RWPE2 (cell line): ENCODE measurements around the gene UPF3A.

ENCODE experiments used
- ATAC-seq: fragments of 200-7000 bp; cut with Tn5 transposase; 3 replicates; pipeline ENCODE4 v1.9.1; 2021; ENCODE audit warnings: low read depth
- DNase-seq: peaks from one replicate; pipeline ENCODE4 v3.0.0-alpha.2; 2020; ENCODE audit warnings: low spot score
- H3K27ac ChIP-seq: fragments of 450-650 bp; 2 replicates; pipeline ENCODE4 v1.5.1; 2017; ENCODE audit warnings: mild to moderate bottlenecking; ENCODE audit not compliant: poor library complexity, severe bottlenecking
- H3K27me3 ChIP-seq: fragments of 250-450 bp; sonication (Bioruptor Pico); 2 replicates; pipeline ENCODE4 v1.5.1; 2021; ENCODE audit warnings: mild to moderate bottlenecking, moderate library complexity; ENCODE audit not compliant: insufficient read depth, poor library complexity, severe bottlenecking
- H3K36me3 ChIP-seq: fragments of 250-450 bp; sonication (Bioruptor Pico); 2 replicates; pipeline ENCODE4 v1.5.1; 2020; ENCODE audit warnings: low read depth, mild to moderate bottlenecking, moderate library complexity
- H3K4me1 ChIP-seq: fragments of 250-450 bp; sonication (Bioruptor Pico); 2 replicates; pipeline ENCODE4 v1.5.1; 2021; ENCODE audit warnings: mild to moderate bottlenecking, moderate library complexity; ENCODE audit not compliant: insufficient read depth, poor library complexity, severe bottlenecking
- H3K4me3 ChIP-seq: fragments of 250-450 bp; sonication (Bioruptor Pico); 2 replicates; pipeline ENCODE4 v1.5.1; 2021; ENCODE audit warnings: mild to moderate bottlenecking, moderate library complexity; ENCODE audit not compliant: severe bottlenecking
- H3K9me3 ChIP-seq: fragments of 250-450 bp; sonication (Bioruptor Pico); 2 replicates; pipeline ENCODE4 v1.5.1; 2021; ENCODE audit warnings: mild to moderate bottlenecking, moderate library complexity; ENCODE audit not compliant: severe bottlenecking
- CTCF ChIP-seq: fragments of 450-650 bp; IDR thresholded peaks from one replicate; pipeline ENCODE4 v1.5.1; 2017; ENCODE audit warnings: mild to moderate bottlenecking, moderate library complexity; ENCODE audit not compliant: poor library complexity, severe bottlenecking

The UPF3A gene

GRCh38 chr13:114320065-114320464, 38.7 kb downstream of the UPF3A start:
- TF ChIP-seq CTCF, result no peak
- Histone ChIP-seq H3K27ac (no peak overlapping the region), H3K9me3 (no peaks in the 10 kb centered on the region), H3K4me3 (no peak overlapping the region), H3K4me1 (no peaks in the 10 kb centered on the region), H3K36me3 (peaks cover 67% of the 10 kb centered on the region), H3K27me3 (no peaks in the 10 kb centered on the region)
- DNase-seq (no peak), ATAC-seq (no peak)

GRCh38 chr13:114321256-114321655, 39.9 kb downstream of the UPF3A start:
- Histone ChIP-seq H3K27ac (no peak overlapping the region), H3K27me3 (no peaks in the 10 kb centered on the region), H3K4me1 (no peaks in the 10 kb centered on the region), H3K9me3 (no peaks in the 10 kb centered on the region), H3K4me3 (no peak overlapping the region), H3K36me3 (peaks cover 79% of the 10 kb centered on the region)
- no peak for TF ChIP-seq CTCF
- DNase-seq (no peak), ATAC-seq (no peak)

- H3K4me1 ChIP-seq, result no peaks in the 10 kb centered on the region
- ATAC-seq, result no peak
- no peak for TF ChIP-seq CTCF
- H3K36me3 ChIP-seq, result peaks cover 75% of the 10 kb centered on the region
- no peak overlapping the region for H3K27ac ChIP-seq
- no peak for DNase-seq
- H3K9me3 ChIP-seq, result no peaks in the 10 kb centered on the region
- H3K27me3 ChIP-seq, result no peaks in the 10 kb centered on the region
- no peak overlapping the region for H3K4me3 ChIP-seq
These were observed 41.9 kb downstream of the UPF3A start for GRCh38 chr13:114323349-114323748.

- Histone ChIP-seq H3K36me3 (peaks cover 75% of the 10 kb centered on the region), H3K27me3 (no peaks in the 10 kb centered on the region), H3K27ac (no peak overlapping the region), H3K4me1 (no peaks in the 10 kb centered on the region), H3K9me3 (no peaks in the 10 kb centered on the region), H3K4me3 (no peak overlapping the region)
- no peak for ATAC-seq
- TF ChIP-seq CTCF, result no peak
- no peak for DNase-seq
These were observed 42.9 kb downstream of the UPF3A start for GRCh38 chr13:114324334-114324733.

GRCh38 chr13:114325729-114326128, 44.3 kb downstream of the UPF3A start:
- H3K4me3 ChIP-seq, result no peak overlapping the region
- no peak for TF ChIP-seq CTCF
- no peak for ATAC-seq
- no peaks in the 10 kb centered on the region for H3K4me1 ChIP-seq
- H3K27ac ChIP-seq, result no peak overlapping the region
- H3K27me3 ChIP-seq, result no peaks in the 10 kb centered on the region
- DNase-seq, result no peak
- peaks cover 62% of the 10 kb centered on the region for H3K36me3 ChIP-seq
- no peaks in the 10 kb centered on the region for H3K9me3 ChIP-seq
